ENCODE data around the gene CLTCL1.

- TF ChIP-seq CTCF (IDR thresholded peaks at IDR 0.05; ENCODE audit: low read depth, low read length, missing input control), result no peak
- no peak for TF ChIP-seq TAF1 (conservative IDR thresholded peaks at IDR 0.05)
- no peak for TF ChIP-seq HNF4G (IDR thresholded peaks at IDR 0.05)
- no peak for TF ChIP-seq REST (IDR thresholded peaks at IDR 0.05)
- no peak for TF ChIP-seq EGR1 (IDR thresholded peaks at IDR 0.05; ENCODE audit: low read depth in 2 of 2)
- no peak for TF ChIP-seq ZBTB33 (IDR thresholded peaks at IDR 0.05)
- TF ChIP-seq RAD21 (IDR thresholded peaks at IDR 0.05), result no peak
- TF ChIP-seq GABPA (IDR thresholded peaks at IDR 0.05 in 1 of 2, conservative IDR thresholded peaks at IDR 0.05 in 1 of 2), result no peak
- TF ChIP-seq SP1 (IDR thresholded peaks at IDR 0.05), result no peak
- TF ChIP-seq JUND (IDR thresholded peaks at IDR 0.05), result no peak
- no peak for TF ChIP-seq MAX (IDR thresholded peaks at IDR 0.05)
- no peak for TF ChIP-seq FOXA1 (IDR thresholded peaks at IDR 0.05)
- no peak for TF ChIP-seq RXRA (IDR thresholded peaks at IDR 0.05)
- no peak for TF ChIP-seq ATF3 (IDR thresholded peaks at IDR 0.05)
Measured at GRCh38 chr22:19169947-19170318, 121.6 kb downstream of the CLTCL1 start.

Measured in liver (tissue), 3 donors.